ENCODE data around the gene MMP17.

DNA sequence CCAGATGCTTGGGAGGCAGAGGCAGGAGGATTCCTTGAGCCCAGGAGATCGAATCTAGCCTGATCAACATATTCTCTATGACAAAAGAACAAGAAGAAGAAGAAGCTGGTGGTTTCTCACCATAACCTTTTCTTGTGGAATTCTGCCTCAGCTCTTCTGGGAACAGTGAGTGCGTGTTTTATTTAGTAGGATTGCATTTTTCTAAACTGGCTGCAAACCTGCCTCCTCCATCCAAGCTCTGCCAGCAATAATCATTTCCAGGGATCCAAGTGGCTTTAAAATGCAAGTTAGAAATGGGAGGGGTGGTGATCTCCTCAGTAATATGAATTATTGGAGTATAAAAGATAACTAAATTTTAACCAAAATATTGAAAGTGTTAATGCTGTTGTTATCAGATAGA, 46.1 kb upstream of the MMP17 start:
- no peak for TF ChIP-seq POLR2AphosphoS5 (IDR thresholded peaks at IDR 0.05; ENCODE audit: low read depth, low read length)
- no peak for TF ChIP-seq FOXP2 (optimal IDR thresholded peaks at IDR 0.05; ENCODE audit: borderline replicate concordance, extremely low read depth, extremely low read length, insufficient read depth)
- no peak for TF ChIP-seq SIN3A (IDR thresholded peaks at IDR 0.05; ENCODE audit: borderline replicate concordance, insufficient read depth, low read length)
- no peak for TF ChIP-seq TAF1 (IDR thresholded peaks at IDR 0.05; ENCODE audit: borderline replicate concordance, insufficient read depth, low read length)

Data from PFSK-1 (cell line).